PC-9 (cell line): ENCODE measurements around the gene HS3ST2. TPM values are rescaled to one million over a fixed set of nuclear protein-coding genes. Genes with fewer than 3 reads are reported as not detected.

ENCODE experiments used
- BruUV-seq: library from RNA; stranded (reverse); fragments of 400-500 nt; replicated peaks from 2 replicates; lab custom pipeline; 2021; lab: Mats Ljungman, UMichigan
- CTCF ChIA-PET: fragments of 300-600 bp; sonication (Branson Sonifier 250); formaldehyde crosslinking; loops from one replicate; lab custom pipeline; 2022; ENCODE audit warnings: antibody characterized with exemption; lab: Charles Lee
- POLR2A ChIA-PET: fragments of 300-600 bp; sonication (Branson Sonifier 250); formaldehyde crosslinking; loops from one replicate; lab custom pipeline; 2022; ENCODE audit warnings: antibody characterized with exemption; ENCODE audit not compliant: unreplicated experiment; lab: Charles Lee
- DNase-seq, 2 experiments: peaks; one replicate each; pipeline versions ENCODE4 v3.0.0 to v3.0.0-alpha.2; 2015 to 2022; ENCODE audit warnings: mixed read lengths in 1 of 2
- H2AFZ ChIP-seq: fragments of 200-600 bp; sonication (generic); 2 replicates; pipeline ENCODE4 v1.8.1; 2017; ENCODE audit warnings: antibody characterized with exemption
- H3F3A ChIP-seq: fragments of 200-600 bp; sonication (generic); 2 replicates; pipeline ENCODE4 v1.8.1; 2017; ENCODE audit warnings: antibody characterized with exemption, mild to moderate bottlenecking, low read depth; ENCODE audit not compliant: insufficient read depth
- H3K27ac ChIP-seq: fragments of 200-600 bp; sonication (generic); 2 replicates; pipeline ENCODE4 v1.6.1; 2016; ENCODE audit warnings: mixed run types
- H3K27me3 ChIP-seq: fragments of 200-600 bp; sonication (generic); 2 replicates; pipeline ENCODE4 v1.6.1; 2016; ENCODE audit warnings: low read depth, mixed run types; ENCODE audit not compliant: insufficient read depth
- H3K36me3 ChIP-seq: fragments of 200-600 bp; sonication (generic); 2 replicates; pipeline ENCODE4 v1.6.1; 2016; ENCODE audit warnings: low read depth, mixed run types
- H3K4me1 ChIP-seq: fragments of 200-600 bp; sonication (generic); replicated peaks from 2 replicates; pipeline ENCODE4 v1.6.1; 2016; ENCODE audit warnings: mixed run types; ENCODE audit not compliant: insufficient read depth
- H3K4me2 ChIP-seq: fragments of 200-600 bp; sonication (generic); 2 replicates; pipeline ENCODE4 v1.6.1; 2017; ENCODE audit warnings: mixed run types
- H3K4me3 ChIP-seq: fragments of 200-600 bp; sonication (generic); 2 replicates; pipeline ENCODE4 v1.6.1; 2016; ENCODE audit warnings: mixed run types
- H3K79me2 ChIP-seq: fragments of 200-600 bp; sonication (generic); 2 replicates; pipeline ENCODE4 v1.6.1; 2017; ENCODE audit warnings: low read depth, mixed run types
- H3K9me2 ChIP-seq: fragments of 200-600 bp; sonication (generic); 2 replicates; pipeline ENCODE4 v1.8.1; 2017; ENCODE audit warnings: mild to moderate bottlenecking; ENCODE audit not compliant: insufficient read depth
- H3K9me3 ChIP-seq: fragments of 200-600 bp; sonication (generic); 2 replicates; pipeline ENCODE4 v1.8.1; 2016; ENCODE audit warnings: low read depth; ENCODE audit not compliant: insufficient read depth
- H4K20me1 ChIP-seq: fragments of 200-600 bp; sonication (generic); 2 replicates; pipeline ENCODE4 v1.8.1; 2017; ENCODE audit not compliant: insufficient read depth
- EZH2 ChIP-seq: fragments of 200-600 bp; sonication (generic); IDR thresholded peaks from 2 replicates; pipeline ENCODE4 v1.8.0; 2017; ENCODE audit warnings: antibody characterized with exemption, low read depth
- intact Hi-C: fragments of 100-400 bp; cut with micrococcal nuclease; formaldehyde crosslinking; loops from one replicate; pipeline ENCODE4 v1.10.0; 2022; ENCODE audit not compliant: unreplicated experiment
- total RNA-seq: library from RNA; stranded (reverse); gene quantifications from 2 replicates; pipeline ENCODE4 v1.2.3, GENCODE V29; 2021
- TF ChIP-seq, protein P1 (sequence below): fragments of 200-600 bp; sonication (generic); conservative IDR thresholded peaks from 2 replicates; pipeline ENCODE4 v1.6.1; 2017; ENCODE audit warnings: mixed run types, antibody characterized with exemption, mild to moderate bottlenecking, moderate library complexity

Gene HS3ST2
- total RNA-seq, 1 experiment from 2014 or later: 1.1 TPM

DNA sequence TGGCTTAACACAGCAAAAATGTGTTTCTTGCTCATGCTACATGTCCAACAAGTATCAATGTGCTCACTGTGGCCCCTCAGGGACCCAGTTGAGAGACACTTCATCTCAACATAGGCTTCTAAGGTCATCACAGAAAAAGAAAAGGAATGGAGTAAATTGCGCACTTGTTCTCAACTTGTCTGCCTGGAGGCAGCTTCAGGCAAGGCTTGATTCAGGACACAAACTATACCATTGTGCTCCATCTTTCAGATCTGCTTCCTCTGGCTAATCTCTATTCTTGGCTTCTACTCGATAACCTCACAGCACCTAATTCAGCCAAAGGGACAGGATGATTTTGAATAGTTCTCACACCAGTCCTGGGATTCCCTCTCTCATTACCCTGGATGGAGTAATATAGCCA is 35.6 kb downstream of the HS3ST2 start:
- DNase-seq: no peak
- Histone ChIP-seq H2AFZ (no peak overlapping the region), H3K4me3 (no peak overlapping the region), H3K27me3 (peaks cover 63% of the 10 kb centered on the region), H3K79me2 (no peaks in the 10 kb centered on the region), H3K4me2 (no peak overlapping the region), H4K20me1 (no peaks in the 10 kb centered on the region), H3K9me2 (no peaks in the 10 kb centered on the region), H3K4me1 (no peaks in the 10 kb centered on the region), H3K27ac (no peak overlapping the region), H3K36me3 (no peaks in the 10 kb centered on the region), H3F3A (no peaks in the 10 kb centered on the region), H3K9me3 (no peaks in the 10 kb centered on the region)
- BruUV-seq: no TSS peak
- CTCF ChIA-PET: interaction anchor here (0.6 kb wide), 1 partner anchor 20 kb away, joined by 3 read pairs; no protein-coding TSS in a partner anchor
- TF ChIP-seq EZH2: no peak
- TF ChIP-seq, protein P1, sequence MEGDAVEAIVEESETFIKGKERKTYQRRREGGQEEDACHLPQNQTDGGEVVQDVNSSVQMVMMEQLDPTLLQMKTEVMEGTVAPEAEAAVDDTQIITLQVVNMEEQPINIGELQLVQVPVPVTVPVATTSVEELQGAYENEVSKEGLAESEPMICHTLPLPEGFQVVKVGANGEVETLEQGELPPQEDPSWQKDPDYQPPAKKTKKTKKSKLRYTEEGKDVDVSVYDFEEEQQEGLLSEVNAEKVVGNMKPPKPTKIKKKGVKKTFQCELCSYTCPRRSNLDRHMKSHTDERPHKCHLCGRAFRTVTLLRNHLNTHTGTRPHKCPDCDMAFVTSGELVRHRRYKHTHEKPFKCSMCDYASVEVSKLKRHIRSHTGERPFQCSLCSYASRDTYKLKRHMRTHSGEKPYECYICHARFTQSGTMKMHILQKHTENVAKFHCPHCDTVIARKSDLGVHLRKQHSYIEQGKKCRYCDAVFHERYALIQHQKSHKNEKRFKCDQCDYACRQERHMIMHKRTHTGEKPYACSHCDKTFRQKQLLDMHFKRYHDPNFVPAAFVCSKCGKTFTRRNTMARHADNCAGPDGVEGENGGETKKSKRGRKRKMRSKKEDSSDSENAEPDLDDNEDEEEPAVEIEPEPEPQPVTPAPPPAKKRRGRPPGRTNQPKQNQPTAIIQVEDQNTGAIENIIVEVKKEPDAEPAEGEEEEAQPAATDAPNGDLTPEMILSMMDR: no peak
- POLR2A ChIA-PET: no interaction called here
- intact Hi-C loops: no loop called here

DNA sequence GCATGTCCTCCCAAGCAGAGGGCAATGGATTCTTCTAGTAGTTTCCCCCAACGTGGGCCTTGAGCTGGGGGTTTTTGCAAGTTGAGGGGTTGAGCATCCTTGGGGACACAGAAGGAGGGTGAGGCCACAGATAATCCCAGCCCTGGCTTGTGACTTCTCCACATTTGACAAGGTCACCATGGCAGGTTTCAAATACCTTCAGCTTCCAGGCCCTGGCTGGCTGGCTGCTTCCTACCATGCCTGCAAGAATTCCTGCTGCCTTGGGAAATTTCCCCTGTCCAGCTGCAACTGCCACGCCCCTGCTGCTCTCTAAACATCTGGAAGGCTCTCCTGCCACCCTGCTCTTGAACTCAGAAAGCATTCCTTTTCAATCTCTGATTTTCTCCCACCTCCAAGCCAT is 41.3 kb downstream of the HS3ST2 start:
- no peak for DNase-seq
- Histone ChIP-seq H3K4me1 (no peaks in the 10 kb centered on the region), H4K20me1 (no peaks in the 10 kb centered on the region), H3K4me3 (no peak overlapping the region), H3K27ac (no peak overlapping the region), H2AFZ (no peak overlapping the region), H3K79me2 (no peaks in the 10 kb centered on the region), H3K4me2 (no peak overlapping the region), H3K9me2 (no peaks in the 10 kb centered on the region), H3K9me3 (no peaks in the 10 kb centered on the region), H3K36me3 (no peaks in the 10 kb centered on the region), H3F3A (no peaks in the 10 kb centered on the region), H3K27me3 (peaks cover 37% of the 10 kb centered on the region)
- ChIA-PET CTCF (no interaction called here), POLR2A (no interaction called here)
- BruUV-seq: no TSS peak
- intact Hi-C loops: no loop called here
- no peak for TF ChIP-seq EZH2
- TF ChIP-seq, protein P1: no peak

GRCh38 chr16:22857296-22858025 is 43.5 kb downstream of the HS3ST2 start:
- Histone ChIP-seq H3K27me3 (peaks cover 16% of the 10 kb centered on the region; the same call in 1 of the 2 replicates), H3K27ac (no peak overlapping the region), H3K4me1 (no peaks in the 10 kb centered on the region), H3K9me3 (no peaks in the 10 kb centered on the region), H3K36me3 (no peaks in the 10 kb centered on the region), H3K79me2 (no peaks in the 10 kb centered on the region), H3K4me2 (no peak overlapping the region), H3K9me2 (no peaks in the 10 kb centered on the region), H4K20me1 (no peaks in the 10 kb centered on the region), H3K4me3 (no peak overlapping the region), H2AFZ (no peak overlapping the region), H3F3A (no peaks in the 10 kb centered on the region)
- intact Hi-C loops: no loop called here
- DNase-seq: no peak
- no TSS peak for BruUV-seq
- no peak for TF ChIP-seq EZH2
- TF ChIP-seq, protein P1: no peak
- ChIA-PET CTCF (no interaction called here), POLR2A (no interaction called here)
